DMS114 treated with DMSO at 0.1 percent for 48 hours (cell line): ENCODE measurements around the gene GRIA1.

ENCODE experiments used
- DNase-seq: peaks from one replicate; lab custom pipeline; 2025; ENCODE audit not compliant: unreplicated experiment; lab: John Stamatoyannopoulos, UW

Gene GRIA1

DNA sequence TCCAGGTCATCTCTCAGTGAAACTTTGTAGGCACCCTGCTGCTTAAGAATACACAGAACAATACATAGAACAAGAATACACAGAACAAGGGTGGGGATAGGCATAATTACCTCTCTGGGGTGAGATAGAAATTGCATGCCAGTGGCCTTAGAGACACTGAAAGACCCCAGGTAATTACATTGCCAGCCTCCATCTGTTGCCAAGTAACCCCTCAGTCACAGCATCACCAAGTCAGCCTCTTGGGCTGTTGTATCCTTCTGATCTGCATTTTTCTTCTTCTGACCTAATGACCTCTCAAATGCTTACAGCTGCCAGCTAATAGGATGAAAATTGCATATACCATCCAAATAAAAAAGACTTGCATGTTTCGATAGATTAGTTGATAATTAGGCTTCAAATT lies 167.7 kb downstream of the GRIA1 start:
- DNase-seq = no peak

DNA sequence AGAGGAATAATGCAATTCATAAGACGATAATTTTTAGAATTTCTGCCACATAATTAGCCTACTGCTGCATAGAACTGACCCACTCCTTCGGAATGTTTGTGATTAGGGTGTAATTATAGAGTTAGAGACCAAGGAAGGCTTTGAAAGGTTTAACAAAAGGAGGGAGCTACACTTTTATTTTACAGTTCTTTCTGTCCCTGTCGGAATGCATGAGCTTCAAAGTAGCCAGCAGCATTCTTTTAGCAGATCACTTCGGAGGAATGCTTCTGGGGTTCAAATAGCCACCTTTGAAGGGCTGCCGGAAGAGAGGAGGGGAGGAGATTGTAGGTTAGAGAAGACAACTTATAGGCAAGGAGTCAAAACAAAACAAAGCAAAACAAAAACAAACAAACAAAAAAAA lies 168.1 kb downstream of the GRIA1 start:
- no peak for DNase-seq

DNA sequence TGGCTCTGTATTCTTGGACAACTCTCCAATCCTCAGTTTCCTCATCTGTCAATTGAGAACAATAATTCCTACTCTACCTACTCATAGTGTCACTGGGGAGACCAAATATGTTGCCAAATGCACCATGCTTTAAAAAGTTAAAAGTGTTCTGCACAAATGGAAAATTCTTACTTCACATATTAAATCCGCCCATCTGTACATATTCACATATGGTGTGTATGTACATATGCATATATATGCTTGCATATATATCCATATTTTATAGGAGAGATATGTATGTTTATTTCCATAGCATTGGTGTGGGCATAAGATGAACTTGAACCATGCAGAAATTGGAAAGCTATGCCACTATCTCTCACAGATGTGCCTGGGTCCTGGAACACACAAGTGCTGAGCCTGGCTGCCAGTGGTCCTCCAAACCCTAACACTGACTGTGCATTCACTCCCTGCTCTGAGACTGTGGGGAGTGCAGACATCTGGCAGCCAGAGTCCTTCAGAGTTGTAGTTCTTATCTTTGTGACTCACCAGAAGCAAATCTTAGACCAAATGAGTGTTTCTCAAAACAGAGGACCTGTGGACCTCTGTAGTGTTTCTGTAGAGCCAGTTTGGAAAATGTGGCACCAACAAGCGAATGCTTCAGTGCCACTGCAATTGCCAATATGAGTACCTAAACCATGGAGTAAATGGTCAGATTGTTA lies 168.7 kb downstream of the GRIA1 start:
- no peak for DNase-seq

DNA sequence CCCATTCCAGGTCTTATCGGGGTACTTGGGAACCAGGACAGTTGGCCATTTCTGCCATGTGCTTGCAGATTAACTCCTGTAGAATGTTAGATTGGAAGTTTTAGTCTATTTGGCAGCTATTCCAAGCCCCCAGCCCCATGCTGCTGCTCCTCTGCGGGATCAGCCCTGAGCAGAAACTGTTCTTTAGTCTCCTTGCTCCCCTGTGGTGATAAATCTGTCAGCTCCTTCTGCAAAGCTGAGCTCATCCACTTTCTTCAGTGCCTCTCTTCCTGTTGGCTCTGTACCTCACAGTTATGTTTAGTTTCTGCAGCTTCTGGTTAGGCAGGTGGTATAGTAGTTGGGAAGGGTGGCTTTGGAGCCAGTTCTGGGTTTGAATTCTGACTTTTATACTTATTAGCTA lies 170.4 kb downstream of the GRIA1 start:
- no peak for DNase-seq

DNA sequence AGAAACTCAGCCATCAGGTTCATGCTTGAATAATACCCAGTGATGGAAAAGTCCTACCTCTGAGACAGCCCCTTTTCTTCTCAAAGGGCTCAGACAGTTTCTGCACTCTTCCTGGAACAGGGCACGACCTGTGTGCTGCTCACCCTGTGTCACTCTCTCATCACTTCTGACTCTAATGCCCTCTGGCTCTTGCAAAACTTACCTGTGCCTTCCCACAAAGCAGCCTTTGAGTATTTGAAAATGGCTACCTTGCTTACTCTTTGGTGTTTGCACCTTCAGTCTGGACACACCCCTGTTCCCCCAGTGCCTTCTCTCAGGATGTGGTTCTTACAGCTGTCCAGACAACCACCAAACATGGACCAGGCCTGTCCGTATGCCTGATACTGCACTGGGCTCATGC lies 171.4 kb downstream of the GRIA1 start:
- no peak for DNase-seq

DNA sequence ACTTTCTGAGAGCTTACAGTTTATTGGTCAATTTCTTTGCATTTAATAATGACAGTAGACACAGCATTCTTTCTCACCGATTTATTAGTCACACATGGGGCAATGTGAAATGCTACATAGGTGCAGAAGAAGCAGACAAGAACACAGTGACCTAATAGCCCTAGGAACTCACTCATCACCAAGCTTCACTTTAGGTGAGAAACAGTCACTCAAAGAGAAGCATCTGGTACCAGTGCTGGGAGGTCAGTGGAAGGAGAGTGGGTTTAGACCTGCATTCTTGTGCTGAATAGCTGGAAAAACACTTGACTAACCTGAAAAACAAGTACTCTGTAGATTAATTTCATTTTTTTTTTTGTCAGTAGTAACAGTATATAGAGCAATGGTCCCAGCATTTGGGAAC lies 179.6 kb downstream of the GRIA1 start:
- no peak for DNase-seq

DNA sequence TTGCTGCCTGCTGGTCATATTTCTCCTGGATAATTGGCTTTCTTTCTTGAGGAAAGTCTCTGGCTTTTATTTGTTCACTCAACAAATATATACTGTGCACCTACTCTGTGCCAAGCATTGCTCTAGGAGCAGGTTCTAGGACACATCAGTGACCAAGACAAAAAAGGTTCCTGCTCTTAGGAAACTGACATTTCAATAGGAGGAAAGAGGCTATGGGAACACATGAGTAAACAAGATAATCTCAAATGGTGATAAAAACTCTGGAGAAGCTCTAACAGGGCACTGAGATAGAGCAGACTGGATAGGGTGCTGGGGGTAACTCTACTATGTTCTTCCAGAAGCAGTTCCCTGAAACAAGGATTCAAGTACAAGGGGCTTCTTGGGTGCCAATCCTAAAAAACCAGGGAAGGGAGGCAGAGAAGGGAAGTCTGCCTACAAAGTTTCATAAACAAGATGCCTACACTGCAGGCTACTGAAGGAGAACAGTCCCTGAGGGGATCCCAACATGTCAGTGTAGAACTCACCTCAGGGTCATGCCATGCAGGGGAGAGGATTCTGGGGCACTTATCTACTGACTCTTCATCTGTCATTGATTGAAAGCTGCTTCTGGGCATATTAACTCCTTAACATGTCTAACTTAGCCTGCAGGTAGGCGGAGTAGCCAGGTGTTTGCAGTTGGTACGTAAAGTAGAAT lies 181.3 kb downstream of the GRIA1 start:
- no peak for DNase-seq

DNA sequence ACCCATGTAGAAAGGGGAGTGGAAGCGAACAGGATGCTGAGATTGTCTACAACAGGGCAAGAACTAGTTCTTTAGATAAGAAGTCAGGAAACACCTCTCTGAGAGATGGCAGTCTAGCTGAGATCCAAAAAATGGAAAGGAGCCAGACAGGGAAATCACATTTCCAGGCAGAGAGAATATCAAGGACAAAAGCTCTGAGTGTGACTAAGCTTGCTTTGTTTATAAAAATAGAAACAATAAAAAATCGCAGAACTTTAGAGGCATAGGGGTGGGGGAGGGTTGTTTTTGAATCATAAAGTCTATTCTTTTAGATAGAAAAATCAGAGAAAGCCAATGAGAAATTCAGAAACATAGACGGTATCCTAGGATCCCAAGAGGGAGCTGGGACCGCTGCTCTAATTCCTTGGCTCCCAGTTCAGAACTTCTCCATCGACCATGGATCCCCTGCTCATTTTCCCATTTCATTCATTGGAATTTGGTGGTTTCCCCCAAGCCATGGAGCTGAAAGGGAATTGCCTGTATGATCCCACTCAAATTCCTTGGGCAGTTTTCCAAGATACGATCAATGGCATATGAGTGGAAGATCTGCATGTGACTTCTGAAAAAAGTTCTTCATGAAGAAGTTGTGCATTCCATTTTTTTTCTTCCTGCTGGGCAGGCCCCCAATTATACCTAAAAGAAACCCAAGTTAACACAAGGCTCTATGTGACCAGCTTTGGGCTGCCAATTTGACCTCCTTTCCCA lies 182.0 kb downstream of the GRIA1 start:
- no peak for DNase-seq

DNA sequence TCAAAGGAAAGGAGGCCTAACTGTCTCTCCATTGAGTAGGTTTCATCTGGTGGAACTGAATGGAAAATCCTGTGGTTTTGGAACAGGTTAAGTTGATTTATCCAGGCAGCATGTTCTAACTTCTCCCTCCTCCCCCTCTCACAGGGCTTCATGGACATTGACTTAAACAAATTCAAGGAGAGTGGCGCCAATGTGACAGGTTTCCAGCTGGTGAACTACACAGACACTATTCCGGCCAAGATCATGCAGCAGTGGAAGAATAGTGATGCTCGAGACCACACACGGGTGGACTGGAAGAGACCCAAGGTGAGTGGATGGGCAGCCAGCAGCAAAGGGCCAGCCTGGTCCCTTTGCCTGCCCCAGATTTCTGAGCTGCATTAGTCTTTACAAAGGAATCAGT lies 183.9 kb downstream of the GRIA1 start:
- no peak for DNase-seq

DNA sequence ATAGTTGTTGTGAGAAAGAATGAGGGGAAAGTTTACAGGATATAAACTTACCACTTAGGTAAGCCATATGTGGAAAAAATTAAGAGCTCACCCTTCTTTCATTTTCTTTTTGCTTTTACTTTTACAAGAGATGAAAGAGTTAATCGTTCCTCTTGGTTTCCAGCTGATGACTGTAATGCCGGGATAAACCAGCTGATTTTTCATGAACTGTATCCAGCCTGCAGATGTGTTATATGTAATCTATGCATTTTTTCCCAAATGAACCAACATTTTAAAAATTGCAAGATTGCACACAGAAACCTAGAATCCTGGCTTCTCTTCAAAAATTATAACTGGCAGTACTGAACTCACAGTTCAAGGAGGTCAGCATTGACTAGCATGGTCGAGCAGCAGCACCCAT lies 185.9 kb downstream of the GRIA1 start:
- DNase-seq = no peak

DNA sequence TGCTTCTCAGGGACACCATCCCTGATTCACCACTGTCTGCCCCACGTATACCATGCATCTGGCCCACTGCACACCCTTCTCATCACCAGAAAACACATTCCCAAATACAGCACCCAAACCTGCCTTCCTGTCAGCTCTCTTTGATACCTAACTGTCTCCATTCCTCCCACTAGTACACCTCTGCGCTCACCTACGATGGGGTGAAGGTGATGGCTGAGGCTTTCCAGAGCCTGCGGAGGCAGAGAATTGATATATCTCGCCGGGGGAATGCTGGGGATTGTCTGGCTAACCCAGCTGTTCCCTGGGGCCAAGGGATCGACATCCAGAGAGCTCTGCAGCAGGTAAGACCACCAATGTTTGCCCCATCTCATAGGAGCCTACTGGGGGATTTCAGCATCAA lies 186.4 kb downstream of the GRIA1 start:
- DNase-seq = no peak

DNA sequence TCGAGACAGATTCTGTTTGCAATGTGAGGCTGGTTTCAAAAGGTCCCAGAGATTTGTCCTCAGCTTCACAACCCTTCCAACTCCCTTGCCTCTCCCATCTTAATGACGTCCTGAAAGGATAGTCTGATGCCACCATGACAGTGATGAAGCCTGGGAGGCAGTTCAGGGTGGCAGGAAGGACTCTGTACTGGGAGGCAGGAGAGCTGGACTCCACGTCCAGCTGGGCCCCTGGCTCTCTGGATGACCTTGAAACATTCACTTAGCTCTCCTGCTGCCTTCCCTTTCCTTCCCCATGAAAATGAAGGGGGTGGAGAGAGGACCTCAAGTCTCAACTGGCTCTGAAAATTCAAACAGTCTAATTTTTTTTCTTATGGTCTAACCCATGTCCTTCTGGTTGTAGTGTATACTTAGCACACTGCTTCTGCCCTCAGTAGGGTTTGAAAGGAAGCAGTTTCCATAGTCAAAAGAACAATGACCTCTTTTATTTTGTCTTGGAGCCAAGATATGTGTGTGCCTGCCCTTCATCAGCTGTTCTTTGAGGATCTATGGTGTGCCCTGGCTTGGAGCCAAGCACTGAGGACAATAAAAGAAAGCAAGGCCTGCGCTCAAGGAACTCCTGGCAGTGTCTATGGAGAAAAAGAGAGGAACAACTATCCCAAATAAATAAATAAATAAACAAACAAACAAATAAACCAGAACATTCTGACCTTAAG lies 188.3 kb downstream of the GRIA1 start:
- DNase-seq = no peak

DNA sequence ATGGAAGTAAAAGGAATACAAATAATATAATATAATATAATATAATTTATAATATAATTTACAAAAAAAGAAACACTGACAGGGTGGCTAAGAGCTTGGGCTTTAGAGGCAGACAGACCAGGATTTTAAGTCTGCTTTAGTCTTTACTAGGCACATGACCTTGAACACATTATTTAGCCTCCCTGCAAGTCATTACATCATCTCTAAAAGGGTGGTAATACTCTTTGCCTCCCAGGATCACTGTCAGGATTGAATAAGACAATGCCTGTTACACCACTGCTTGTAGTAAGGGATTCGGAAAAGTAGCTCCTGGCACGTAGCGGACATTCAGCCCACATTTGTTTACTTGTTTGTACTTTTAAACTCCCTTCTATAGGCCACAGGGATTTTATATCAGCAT lies 199.8 kb downstream of the GRIA1 start:
- no peak for DNase-seq

DNA sequence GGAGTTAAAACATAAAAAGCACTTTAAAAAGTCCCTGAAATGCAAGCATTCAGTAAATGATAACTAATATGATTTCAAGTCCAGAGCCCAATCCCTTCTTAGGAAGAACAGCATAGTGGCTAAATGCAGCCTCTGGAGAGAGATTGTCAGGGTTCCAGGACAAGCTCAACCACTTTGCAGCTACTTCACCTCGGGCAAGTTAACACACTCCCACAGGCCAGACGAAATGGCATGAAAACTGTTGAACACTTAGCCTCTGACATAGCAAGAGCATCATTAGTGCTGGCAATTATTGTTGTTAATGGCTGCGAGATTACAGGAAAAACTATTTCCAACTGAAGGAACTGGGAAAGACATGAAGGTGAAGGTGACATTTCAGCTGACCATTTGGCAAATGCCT lies 205.8 kb downstream of the GRIA1 start:
- no peak for DNase-seq

DNA sequence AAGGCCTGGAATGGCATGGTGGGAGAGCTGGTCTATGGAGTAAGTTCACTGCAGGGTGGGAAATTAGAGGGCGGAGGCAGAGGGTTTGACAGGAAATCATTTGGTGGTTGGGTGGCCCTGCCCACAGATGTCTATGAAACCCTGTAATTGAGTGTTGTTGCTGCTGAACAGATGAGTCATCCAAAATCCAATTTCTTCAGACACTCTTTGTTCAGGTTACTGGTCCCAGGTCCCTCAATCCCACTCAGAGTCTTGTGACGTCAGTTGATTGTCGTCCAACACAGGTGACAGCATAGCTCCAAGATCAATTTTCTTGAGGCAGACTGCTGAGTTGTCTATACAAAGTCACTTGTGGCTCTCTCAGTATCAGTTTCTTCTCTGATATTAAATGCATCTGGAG lies 208.6 kb downstream of the GRIA1 start:
- no peak for DNase-seq

DNA sequence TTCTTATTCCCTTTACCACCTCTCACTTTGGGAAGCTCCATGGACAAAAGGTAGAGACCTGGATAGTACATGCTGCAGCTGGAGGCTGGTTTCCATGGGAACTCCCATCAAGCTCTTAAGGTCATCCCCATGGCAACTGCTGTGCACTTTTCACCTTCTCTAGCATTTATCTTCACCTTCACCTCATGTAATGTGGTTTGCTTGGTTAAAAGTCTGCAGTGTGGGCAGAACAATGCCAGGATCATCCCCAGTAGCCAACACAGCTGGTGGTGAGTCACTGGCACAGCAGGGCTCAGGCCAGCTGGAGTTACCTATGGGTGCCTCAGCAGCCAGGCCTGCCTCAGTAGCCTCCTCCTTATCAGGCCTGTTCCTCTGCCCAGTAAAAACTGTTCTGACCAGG lies 210.5 kb downstream of the GRIA1 start:
- no peak for DNase-seq

DNA sequence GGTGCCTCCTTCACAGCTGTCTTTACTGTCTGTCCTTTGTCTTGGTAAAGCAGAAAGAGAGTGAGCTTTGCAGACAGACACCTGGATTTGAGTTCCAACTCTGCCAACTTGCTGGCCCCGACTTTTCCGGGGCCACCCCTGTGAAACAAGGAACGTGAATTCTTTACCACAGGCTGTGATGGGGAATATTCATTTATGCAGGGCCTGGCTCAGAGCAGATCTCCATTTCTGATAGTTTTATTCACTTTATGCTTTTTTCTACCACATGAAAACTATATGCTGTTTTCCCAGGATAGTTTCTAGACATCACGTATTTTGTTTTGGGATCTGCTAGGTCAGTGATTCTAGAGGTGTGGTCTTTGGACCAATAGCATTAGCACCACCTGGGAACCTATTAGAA lies 211.8 kb downstream of the GRIA1 start:
- no peak for DNase-seq

DNA sequence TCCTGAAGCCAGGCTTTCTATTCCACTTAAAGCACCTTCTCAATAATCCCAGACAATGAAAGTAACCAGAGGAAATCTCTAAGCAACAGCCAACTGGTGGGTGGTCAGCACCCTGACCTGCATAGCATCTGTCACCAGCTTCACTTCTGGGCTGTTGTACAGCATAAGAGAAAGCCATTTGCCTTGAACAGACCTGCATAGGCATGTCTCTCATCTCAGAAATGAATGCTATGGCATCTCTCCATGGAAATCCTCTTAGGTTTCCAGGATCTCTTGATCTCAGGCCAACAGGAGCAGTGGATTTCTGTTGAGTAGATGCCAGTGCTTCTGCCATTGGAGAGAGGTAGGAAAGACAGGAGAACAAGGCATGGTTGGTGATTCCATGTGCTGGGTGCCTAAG lies 213.6 kb downstream of the GRIA1 start:
- DNase-seq = no peak

DNA sequence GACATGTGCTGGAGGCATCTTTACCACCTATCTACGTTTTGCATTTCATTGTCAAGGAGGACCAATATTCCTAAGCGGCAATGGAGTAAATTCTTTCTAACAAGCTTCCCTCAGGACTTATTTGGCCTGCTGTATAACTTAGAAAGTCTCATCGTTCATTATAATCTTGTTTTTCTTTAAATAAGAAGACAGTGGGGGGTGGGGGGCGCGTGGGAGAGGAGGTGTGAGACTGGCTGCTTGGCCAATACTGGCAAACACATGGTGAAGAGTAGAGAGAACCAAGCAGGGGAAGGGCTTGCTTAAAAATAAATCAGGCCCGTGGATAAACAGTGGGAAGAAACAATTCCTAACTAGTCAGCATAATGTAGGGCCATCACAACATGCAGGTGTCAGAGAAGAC lies 217.2 kb downstream of the GRIA1 start:
- no peak for DNase-seq

DNA sequence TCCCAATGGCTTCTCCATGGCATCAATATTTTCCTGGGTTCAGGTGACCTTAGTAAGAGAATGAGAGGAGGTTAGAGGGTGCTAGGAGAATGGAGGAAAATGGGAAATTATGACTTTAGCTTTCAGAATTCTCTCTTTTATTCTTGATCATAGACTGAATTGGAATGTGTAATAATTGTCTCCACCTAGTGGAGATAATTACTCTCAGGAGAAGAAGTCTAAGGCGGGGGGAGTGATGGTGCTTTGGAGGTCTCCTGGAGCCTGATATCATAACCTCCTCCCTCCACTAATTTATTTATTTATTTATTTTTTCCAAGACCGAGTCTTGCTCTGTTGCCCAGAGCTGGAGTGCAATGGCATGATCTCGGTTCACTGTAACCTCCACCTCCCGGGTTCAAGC lies 221.3 kb downstream of the GRIA1 start:
- no peak for DNase-seq

DNA sequence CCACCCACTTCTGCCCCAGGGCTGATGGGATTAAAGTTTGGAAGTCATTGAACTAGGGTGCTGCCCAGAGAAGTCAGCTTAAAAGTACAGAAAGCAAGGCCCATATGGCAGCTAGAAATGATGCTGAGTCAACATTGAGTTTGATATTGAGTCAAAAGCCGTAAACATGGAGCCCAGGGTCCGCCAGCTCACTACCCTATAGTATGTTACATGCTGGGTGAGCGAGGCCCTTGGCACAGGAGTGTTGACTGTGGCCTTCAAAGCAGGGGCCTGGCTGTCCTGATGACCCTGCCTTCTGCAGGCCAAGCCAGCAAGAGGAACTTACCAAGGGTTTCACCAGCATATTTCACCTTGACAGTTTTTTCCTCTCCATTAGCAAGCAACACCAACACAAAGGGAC lies 222.5 kb downstream of the GRIA1 start:
- no peak for DNase-seq

DNA sequence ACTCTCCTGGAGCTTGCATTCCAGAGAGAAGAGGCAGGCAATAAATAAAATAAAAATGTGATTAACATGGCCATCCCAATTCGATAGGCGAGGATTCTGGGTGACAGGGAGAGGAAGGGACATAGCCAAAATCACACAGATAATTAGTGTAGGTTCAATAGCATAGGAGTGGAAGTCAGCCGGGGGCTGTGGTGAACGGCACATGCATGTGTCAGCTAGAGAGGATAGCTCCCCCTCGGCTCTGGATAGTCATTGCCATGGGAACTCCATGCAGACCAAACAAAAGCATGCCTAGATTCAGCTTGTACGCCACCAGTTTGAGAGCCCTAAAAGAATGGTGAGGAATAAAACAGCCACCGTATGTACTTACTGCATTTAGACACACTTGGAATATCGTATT lies 223.5 kb downstream of the GRIA1 start:
- no peak for DNase-seq
